ENCODE data around the gene MX2.

MX2 gene

DNA sequence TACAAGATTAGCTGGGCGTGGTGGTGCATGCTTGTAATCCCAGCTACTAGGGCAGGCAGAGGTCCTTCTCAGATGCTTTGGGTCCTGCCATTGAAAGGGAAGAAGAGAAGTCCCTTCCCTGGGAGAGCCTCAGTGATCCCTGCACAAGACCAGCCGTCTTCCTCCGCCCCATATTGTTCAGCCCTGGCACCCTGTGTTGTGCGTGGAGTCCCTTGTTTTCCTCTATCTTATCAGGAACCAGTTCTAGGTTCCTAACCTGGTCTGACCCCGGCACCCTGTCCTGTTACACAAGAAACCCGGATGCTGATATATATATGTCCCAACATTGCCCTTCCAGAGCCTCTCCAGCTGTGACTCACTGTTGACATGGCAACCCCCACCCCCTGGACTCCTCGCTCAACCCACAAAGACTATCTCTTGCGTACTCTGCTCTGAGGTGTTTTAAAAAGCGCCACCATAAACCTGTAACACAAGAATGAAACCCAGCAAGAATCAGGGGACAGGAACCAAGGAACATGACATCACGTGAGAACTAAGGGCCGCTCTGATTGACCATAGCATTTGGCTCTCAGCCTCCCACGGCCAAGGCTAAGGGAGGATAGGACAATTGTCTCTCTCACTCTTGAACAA, 4.8 kb downstream of the MX2 start:
- no peak for DNase-seq

DNA sequence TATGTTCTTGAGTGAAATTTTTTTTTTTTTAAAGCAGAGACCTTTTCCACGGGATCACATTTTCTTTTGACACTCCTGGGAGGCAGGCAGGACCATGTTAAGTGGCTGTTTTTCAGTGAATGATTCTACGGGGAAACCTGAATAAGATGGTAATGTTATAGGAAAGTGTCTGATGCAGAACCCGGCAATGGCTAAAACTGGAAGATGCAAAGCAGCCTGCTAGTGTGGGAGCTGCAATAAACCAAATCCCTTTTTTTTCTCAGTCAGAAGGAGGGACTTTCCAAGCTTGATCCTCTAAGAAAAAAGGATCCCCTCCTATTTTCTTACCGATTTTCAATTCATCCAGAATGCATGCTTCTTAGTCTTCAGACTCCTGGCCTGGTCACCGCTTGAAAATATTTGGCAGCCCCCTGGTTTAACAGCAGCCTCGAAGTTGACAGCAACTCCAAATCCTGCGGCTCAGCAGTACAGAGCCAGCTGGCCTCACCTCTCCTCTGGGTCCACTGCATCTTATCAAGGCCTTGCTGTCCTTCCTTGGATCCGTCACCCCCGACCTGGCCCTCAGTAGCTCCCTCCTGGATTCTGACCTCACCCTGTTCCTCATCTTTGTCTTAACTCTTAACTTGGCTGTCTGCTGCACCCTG, 5.6 kb downstream of the MX2 start:
- no peak for DNase-seq

DNA sequence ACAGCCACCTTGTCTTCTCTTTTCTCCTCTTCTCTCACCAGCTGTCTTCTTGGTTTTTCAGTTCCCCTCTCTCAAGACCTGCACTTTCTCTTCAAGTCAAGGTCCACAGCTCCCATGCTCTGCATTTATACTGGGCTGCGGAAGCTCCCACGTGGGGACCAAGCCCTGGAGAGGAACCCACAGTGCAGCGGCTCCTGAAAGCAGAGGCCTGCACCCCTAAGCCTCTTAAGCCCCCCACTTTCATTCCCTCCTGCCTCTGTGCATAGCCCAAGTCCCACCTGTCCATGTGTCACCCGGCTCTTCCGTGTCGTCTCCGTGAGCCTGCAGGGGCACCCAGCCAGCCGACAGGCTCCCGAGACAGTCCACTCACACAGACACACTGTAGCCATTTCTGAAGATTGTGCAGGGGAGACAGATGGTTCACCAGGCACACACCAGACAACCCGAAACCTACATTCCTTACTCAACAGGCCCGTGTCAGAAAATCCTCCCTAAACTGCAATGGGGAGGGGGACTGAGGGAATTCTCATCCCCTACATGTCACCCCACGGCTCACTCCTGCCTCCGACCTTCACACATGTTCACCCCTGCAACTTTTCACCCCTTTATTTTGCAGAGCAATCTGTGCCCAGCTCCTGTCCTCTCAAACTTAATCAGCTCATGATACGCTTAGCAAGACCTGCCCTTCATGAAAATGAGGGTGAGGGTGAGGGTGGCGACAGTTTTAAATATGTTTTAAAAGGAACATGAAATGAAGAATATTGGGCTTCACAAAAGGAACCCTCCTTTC, 6.3 kb downstream of the MX2 start:
- DNase-seq: no peak

- DNase-seq: no peak
Measured at GRCh38 chr21:41368735-41369104, 6.9 kb downstream of the MX2 start.

GRCh38 chr21:41369105-41369919, 7.5 kb downstream of the MX2 start:
- DNase-seq: no peak

- DNase-seq: no peak
Measured at GRCh38 chr21:41369920-41370839, 8.4 kb downstream of the MX2 start.

DNA sequence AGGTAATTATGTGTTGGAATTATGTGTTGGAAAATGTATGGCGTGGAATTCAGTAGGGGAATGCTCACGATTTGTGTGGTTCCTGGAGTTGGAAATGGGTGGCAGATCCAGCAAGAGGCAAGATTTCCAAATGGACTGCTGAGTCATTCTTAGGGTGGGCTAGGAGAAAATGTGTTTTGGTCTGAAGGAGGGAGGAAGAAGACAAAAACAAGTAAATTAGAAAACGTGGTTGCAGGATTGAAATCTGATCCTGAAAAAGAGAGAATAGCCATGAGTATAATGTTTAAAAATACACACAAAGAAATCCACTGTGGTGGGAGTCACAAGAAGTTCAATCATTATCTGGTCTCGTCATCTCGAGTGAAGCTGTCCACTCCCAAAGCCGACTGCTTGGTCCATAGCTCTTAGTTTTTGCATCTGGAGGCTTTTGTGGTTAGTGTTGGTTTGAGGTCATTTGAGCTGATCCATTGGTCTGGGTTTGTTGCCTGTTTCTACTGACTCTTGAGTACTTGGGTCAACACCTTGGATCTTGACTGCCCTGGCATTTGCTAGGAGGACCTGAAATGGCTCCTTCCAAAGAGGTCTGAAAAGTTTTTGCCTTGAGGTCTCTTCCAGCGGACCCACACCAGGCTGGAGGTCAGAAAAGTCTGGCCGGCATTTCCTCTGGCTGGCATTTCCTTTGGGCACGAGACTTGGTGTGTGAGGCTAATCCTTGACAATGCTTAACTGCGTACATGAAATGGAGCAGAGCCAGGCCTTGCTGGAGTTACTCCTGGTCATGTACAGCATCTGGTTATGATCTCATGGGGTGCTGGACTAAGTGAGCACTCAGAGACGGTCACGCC, 9.2 kb downstream of the MX2 start:
- no peak for DNase-seq

- no peak for DNase-seq
Measured at GRCh38 chr21:41371685-41372030, 9.8 kb downstream of the MX2 start.

- no peak for DNase-seq
Measured at GRCh38 chr21:41373253-41373652, 11.4 kb downstream of the MX2 start.

- DNase-seq: no peak
Measured at GRCh38 chr21:41373763-41374162, 11.9 kb downstream of the MX2 start.

- no peak for DNase-seq
Measured at GRCh38 chr21:41374177-41374712, 12.4 kb downstream of the MX2 start.

DNA sequence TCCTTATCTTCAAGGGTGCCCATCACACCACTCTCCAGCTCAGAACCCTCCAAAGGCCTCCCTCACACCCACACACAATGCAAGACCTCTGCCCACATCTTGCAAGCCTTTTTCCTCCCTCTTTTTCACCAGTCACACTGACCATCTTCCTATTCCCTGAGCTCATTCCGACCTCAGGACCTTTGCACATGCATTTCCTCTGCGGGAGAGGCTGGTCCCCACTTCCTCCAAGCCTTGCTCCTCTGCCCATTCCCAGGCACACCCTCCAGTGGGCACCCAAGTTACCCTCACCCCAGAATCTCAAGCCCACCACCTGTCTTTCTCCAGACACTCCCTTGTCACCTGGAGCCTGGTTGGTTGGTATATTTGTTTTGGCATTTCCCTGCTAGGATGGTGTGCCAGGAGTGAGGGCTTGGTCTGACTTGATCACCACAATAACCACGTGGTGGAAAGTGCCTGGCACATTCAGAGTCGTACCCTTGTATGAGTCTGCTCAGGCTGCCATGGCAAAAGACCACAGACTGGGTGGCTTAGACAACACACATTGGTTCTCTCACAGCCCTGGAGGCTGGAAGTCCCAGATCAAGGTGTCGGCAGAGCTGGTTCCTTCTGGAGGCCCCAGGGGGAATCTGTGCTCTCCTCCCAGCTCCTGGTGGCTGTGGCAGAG, 13.2 kb downstream of the MX2 start:
- DNase-seq: no peak

- DNase-seq: no peak
Measured at GRCh38 chr21:41375875-41376274, 14.0 kb downstream of the MX2 start.

GRCh38 chr21:41377715-41378114, 15.9 kb downstream of the MX2 start:
- no peak for DNase-seq

DNA sequence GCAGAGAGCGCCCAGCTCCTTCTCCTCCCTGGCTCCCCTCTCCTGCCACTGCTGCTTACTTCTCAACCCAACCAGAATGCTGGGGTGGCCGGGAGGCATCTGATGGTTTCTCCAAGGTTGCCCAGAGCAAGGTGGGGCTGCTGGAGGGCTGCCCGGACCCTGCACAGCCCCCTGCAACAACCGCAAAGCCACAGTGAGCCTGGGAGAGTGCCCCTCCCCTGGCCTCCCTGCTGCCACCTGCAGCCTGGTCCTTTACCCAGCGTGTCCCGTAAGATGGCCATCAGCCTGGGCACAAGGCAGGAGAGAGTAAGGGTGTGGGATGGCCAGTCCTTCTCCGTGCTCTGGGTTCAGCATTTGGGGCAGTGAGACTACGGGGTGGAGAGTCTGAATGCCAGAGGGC, 17.0 kb downstream of the MX2 start:
- no peak for DNase-seq

DNA sequence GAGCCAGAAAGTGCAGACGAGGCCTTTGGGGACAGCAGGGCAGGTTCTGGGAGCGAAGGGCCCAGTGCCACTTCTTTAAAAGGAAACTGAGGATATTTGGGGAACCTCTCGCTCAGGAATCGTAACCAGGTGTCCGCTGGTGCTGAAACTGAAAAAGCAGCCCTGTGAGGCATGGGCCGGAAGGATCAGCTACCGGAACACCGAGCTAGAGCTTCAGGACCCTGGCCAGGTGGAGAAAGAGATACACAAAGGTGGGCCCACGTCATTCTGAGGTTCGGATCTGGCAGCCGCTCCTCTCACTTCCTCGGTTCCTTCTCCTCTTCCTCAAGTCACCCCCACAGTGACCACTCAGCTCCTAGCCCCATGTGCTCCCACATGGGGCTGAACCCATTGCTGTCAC, 18.1 kb downstream of the MX2 start:
- no peak for DNase-seq

- DNase-seq: no peak
Measured at GRCh38 chr21:41381731-41382130, 19.9 kb downstream of the MX2 start.

- DNase-seq: no peak
Measured at GRCh38 chr21:41387042-41387819, 25.4 kb downstream of the MX2 start.

DNA sequence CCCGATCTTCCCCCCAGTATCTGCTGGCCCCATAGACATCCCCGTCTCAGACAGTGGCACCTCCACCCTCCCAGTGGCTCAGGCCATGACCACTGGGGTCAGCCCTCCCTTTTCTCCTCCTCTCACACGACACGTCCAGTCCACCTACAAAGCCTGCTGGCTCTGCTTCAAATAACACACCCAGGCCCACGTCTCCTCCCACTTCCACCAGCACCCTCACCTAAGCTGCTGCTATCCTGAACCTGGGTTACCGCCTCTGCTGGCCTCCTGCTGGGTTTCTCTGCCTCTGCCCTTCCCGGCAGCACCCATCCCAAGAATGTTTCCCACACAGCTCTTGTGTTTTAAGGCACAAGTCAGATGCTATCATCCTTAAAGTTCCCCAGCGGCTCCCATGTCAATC, 26.0 kb downstream of the MX2 start:
- DNase-seq: no peak

DNA sequence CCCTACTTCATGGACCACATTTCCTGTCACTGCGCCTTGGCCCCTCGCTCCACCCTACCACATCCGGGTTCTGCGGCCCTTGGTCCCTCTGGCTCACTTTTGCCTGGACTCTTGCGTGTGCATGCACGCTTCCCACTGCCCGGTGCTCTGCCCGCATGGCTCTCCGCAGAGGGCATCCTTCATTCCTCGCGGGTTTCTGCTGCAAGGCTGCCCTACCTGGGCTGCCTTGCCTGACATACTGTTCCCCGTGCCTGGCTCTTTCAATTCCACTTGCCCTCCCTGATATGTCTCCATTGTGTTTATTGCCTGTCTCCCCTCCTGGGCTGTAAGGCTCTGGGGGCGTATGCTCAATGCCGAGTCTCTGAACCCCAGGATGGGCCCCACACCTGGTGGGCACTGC, 26.4 kb downstream of the MX2 start:
- DNase-seq: no peak
